Gastroesophageal sphincter (tissue), 4 donors: Measurements from ENCODE around the gene SPTB. TPM values are rescaled to one million over a fixed set of nuclear protein-coding genes. Genes with fewer than 3 reads are reported as not detected.

Source experiments
- ATAC-seq: fragments of 150-250 bp; one replicate; pipeline ENCODE4 v1.9.1; 2016; ENCODE audit warnings: mild to moderate bottlenecking, moderate library complexity
- H3K27ac ChIP-seq, 4 donors: fragments of 200-600 bp; sonication (generic) in 3 of 4; 1 replicate in 3 of 4; 2 replicates in 1 of 4; pipeline ENCODE4 v1.5.1; 2016 to 2019
- H3K27me3 ChIP-seq: fragments of 200-600 bp; sonication (generic); one replicate; pipeline ENCODE4 v1.5.1; 2019
- H3K36me3 ChIP-seq, 2 donors: fragments of 200-600 bp; sonication (generic); one replicate each; pipeline ENCODE4 v1.5.1; 2019; ENCODE audit warnings: control low read depth in 1 of 2
- H3K4me1 ChIP-seq, 3 donors: fragments of 200-600 bp; sonication (generic); 1 replicate in 2 of 3; 2 replicates in 1 of 3; pipeline ENCODE4 v1.5.1; 2016 to 2019; ENCODE audit warnings: control low read depth in 2 of 3
- H3K4me3 ChIP-seq, 2 donors: fragments of 200-600 bp; sonication (generic); one replicate each; pipeline ENCODE4 v1.5.1; 2019; ENCODE audit warnings: mild to moderate bottlenecking in 1 of 2, moderate library complexity in 1 of 2
- H3K9me3 ChIP-seq, 3 donors: fragments of 200-600 bp; sonication (generic); one replicate each; pipeline ENCODE4 v1.5.1; 2017 to 2019; ENCODE audit warnings: control low read depth in 2 of 3
- EP300 ChIP-seq: sonication (generic); formaldehyde crosslinking; IDR thresholded peaks from one replicate; pipeline ENCODE4 v1.6.1; 2017; ENCODE audit warnings: antibody characterized with exemption, mild to moderate bottlenecking
- POLR2A ChIP-seq, 2 donors: fragments of 450-650 bp; IDR thresholded peaks; one replicate each; pipeline ENCODE4 v1.6.1; 2017; ENCODE audit warnings: antibody characterized with exemption in 2 of 2, mild to moderate bottlenecking in 2 of 2, moderate library complexity in 1 of 2
- POLR2AphosphoS5 ChIP-seq: sonication (generic); formaldehyde crosslinking; IDR thresholded peaks from one replicate; pipeline ENCODE4 v1.6.1; 2017; ENCODE audit warnings: antibody characterized with exemption
- WGBS, 2 donors: methylation state at CpG; one replicate each; pipeline ENCODE4 v1.1.5; 2018; ENCODE audit warnings: low coverage in 1 of 2; 5-methylcytosine and 5-hydroxymethylcytosine counted together
- total RNA-seq, 4 donors: library from RNA; depleted of rRNA; stranded (reverse); fragments of >200 nt; gene quantifications; one replicate each; pipeline ENCODE4 v1.1.0, GENCODE V29; 2016
- TF ChIP-seq, protein P1 (sequence below), 4 experiments: fragments of 200-600 bp in 2 of 4; fragments of 450-650 bp in 2 of 4; sonication (generic) in 1 of 4; IDR thresholded peaks; one replicate each; pipeline ENCODE4 v1.5.1; 2017 to 2019; ENCODE audit warnings: antibody characterized with exemption in 4 of 4, mild to moderate bottlenecking in 2 of 4, moderate library complexity in 2 of 4

The SPTB gene
- total RNA-seq, 4 donors from 2014 or later: 0.62 to 3.1 (median 1.0) TPM

DNA sequence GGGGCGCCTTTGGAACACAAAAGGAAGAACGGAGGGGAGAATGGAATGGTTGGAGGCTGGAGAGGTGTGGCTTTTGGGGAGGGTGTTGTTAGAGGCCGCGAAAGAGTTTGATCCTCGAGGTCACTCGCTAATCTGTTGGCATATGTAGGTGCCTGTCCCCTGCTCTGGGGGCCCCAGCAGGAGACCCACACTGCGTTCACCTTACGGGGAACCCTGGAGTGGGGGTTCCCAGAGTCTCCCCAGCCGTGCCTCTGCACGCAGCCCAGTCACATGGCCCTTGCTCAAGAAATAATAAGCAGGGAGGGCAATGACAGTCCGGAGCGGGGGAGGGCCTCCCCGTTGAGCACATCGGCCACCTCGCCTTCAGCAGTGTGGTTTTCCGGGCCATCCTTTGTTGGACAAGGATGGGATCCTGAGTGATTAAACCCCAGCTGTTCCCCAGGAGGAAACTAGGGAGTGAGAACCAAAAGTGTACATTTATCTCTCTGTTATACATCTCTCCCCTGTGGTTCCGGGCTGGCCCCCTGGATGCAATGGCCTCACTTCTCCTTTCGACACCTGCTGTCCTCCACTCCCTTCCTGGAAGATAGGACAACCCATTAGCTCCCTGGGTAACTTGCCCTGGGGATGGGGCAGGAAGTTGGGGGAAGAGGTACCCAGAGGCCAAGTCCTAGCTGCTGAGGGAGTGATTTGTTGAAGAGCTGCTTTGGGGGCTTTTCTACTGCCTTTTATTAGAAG, 174.2 kb downstream of the SPTB start:
- H3K4me1 ChIP-seq: peaks cover 0 to 73% (median 31%) of the 10 kb centered on the region in 3 donors
- H3K4me3 ChIP-seq: peak overlapping the region; percentile 72 to 81
- H3K9me3 ChIP-seq: no peaks in the 10 kb centered on the region
- no peaks in the 10 kb centered on the region for H3K27me3 ChIP-seq
- ATAC-seq: peak; percentile 35
- H3K27ac ChIP-seq: peak overlapping the region; percentile 74 to 94 (median 89)
- TF ChIP-seq POLR2A (IDR thresholded peaks at IDR 0.05) (no peak), EP300 (no peak), POLR2AphosphoS5 (peak; percentile 16)
- TF ChIP-seq, protein P1, sequence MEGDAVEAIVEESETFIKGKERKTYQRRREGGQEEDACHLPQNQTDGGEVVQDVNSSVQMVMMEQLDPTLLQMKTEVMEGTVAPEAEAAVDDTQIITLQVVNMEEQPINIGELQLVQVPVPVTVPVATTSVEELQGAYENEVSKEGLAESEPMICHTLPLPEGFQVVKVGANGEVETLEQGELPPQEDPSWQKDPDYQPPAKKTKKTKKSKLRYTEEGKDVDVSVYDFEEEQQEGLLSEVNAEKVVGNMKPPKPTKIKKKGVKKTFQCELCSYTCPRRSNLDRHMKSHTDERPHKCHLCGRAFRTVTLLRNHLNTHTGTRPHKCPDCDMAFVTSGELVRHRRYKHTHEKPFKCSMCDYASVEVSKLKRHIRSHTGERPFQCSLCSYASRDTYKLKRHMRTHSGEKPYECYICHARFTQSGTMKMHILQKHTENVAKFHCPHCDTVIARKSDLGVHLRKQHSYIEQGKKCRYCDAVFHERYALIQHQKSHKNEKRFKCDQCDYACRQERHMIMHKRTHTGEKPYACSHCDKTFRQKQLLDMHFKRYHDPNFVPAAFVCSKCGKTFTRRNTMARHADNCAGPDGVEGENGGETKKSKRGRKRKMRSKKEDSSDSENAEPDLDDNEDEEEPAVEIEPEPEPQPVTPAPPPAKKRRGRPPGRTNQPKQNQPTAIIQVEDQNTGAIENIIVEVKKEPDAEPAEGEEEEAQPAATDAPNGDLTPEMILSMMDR (IDR thresholded peaks at IDR 0.05): no peak
- WGBS, 2 donors: 3 to 15% methylated on average over 8 to 11 of the region's 18 CpGs
- no peaks in the 10 kb centered on the region for H3K36me3 ChIP-seq

DNA sequence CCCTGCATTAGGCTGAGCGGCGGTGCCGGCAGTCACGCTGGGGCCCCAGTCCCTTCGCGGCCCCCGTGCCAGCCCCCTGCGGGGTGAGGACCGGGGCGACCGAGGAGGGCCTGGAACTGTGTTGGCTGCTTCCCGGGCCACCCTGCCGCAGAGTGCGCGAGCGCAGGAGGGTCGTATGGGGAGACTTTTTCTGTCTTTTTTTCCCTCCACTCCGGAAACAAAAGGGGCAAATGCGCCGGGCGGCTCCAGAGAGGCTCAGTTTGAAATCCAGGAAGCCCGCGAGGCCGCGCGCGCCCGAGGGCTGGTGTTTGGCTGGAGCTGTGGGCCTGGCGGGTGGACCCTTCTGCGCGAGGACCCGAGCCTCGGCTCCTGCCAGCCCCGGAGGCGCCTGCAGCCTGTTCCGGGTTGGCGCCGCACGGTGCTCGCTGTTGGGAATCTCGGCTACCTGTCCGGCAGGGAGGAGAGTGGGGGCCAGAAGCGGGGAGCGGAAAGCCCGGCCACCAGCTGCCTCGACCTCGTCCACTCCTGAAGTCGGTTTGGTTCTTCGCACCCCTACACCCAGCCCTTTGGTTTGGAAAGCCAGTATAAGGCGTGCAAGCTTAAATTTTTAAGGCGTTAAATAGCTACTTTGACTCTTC, 174.8 kb downstream of the SPTB start:
- TF ChIP-seq, protein P1 (IDR thresholded peaks at IDR 0.05): no peak
- 0 to 6% methylated on average over 2 to 11 of the region's 51 CpGs for WGBS, 2 donors
- Histone ChIP-seq H3K36me3 (no peaks in the 10 kb centered on the region), H3K27ac (peak overlapping the region; percentile 74 to 94 (median 89)), H3K4me1 (peaks cover 0 to 67% (median 29%) of the 10 kb centered on the region in 3 donors), H3K9me3 (no peaks in the 10 kb centered on the region), H3K27me3 (no peaks in the 10 kb centered on the region), H3K4me3 (peak overlapping the region; percentile 72 to 81)
- ATAC-seq: peak; percentile 23

DNA sequence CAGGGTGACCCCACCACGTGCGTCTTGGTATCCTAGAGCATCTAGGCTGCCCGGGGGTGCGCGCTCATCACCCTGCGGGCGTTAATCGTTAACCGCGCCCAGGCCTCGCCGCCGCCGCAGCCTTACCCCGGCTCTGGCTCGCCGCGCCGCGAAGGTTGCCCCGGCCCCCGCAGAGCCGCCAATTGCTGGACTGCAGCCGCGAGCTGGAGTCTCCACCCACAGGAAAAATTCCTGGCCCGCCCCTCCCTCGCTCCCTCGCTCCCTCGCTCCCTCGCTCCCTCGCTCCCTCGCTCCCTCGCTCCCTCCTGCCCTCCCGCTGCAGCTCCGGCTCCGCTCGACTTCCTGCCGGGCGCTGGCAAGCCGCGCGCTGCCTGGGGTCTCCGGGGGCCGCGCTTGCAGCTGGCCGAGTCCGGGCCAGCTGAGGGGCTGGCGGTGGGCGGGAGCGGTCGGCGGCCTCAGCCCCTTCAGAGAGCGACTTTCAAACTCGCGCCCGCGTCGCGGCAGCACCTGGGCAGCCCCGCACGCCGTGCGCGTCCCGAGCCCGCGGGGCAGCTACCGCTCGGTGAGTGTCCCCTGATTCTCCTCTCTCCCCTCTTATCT, 175.5 kb downstream of the SPTB start, which contains the start of gene PLEKHG3:
TSS of gene PLEKHG3 (plus strand) at position 282 of the 600 bp plus-strand sequence. CDS start 23,208 bp downstream, outside the sequence.
- ATAC-seq: peak; percentile 85
- H3K4me1 ChIP-seq: peaks cover 0 to 60% (median 27%) of the 10 kb centered on the region in 3 donors
- TF ChIP-seq, protein P1 (IDR thresholded peaks at IDR 0.05): peak in 1 of 4 experiments; percentile 53
- TF ChIP-seq POLR2AphosphoS5 (peak; percentile 81), EP300 (no peak), POLR2A (IDR thresholded peaks at IDR 0.05) (peak; percentile 74 to 80)

DNA sequence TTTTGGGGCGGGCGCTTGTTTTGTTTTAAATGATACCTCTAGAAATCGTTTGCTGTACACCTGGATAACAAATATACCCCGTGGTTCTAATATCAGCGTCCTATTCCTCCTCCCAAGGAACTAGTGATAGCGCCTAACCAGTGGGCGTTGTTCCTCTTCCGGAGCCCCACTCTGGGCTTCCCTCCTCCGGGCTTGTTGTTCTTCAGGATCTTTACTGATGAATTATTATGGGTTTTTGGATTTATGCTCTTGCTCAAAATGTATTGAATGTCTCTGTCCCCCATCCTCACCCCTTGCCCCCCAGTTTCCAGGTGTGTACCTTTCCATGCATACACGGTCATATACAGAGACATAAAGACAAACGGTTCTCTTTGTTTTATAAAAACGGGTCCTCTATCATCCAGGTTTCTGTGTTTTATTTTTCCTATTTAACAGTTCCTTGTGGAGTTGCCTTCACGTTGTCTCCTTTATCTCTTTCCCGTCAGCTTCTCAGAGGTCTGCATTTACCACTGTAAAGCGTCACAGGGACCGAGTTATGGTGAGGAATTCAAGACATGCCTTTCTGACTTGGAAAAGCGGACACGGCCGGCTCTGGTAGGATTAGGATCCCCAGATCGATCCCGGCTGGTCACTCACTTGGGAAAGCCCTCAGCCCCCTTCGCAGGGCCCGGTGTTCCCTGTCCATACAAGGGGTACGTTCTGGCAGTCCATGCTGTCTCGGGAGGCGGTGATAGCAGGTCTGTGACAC, 176.1 kb downstream of the SPTB start:
- peaks cover 0 to 54% (median 22%) of the 10 kb centered on the region in 3 donors for H3K4me1 ChIP-seq
- no peaks in the 10 kb centered on the region for H3K36me3 ChIP-seq
- WGBS, 2 donors: 13 to 35% methylated on average over 17 to 20 of the region's 26 CpGs
- H3K9me3 ChIP-seq: no peaks in the 10 kb centered on the region
- ATAC-seq: peak; percentile 19
- no peaks in the 10 kb centered on the region for H3K27me3 ChIP-seq
- peak overlapping the region; percentile 72 to 81 for H3K4me3 ChIP-seq
- no peak for TF ChIP-seq POLR2AphosphoS5
- TF ChIP-seq POLR2A (IDR thresholded peaks at IDR 0.05): no peak
- TF ChIP-seq EP300: no peak
- TF ChIP-seq, protein P1 (IDR thresholded peaks at IDR 0.05): no peak
- H3K27ac ChIP-seq: peak overlapping the region; percentile 74 to 94 (median 89)

More for the DNA sequence above, 175.5 kb downstream of the SPTB start, which contains the start of gene PLEKHG3:
- no peaks in the 10 kb centered on the region for H3K27me3 ChIP-seq
- no peaks in the 10 kb centered on the region for H3K36me3 ChIP-seq
- no peaks in the 10 kb centered on the region for H3K9me3 ChIP-seq
- WGBS, 2 donors: no CpG with 5 or more reads among the region's 69 CpGs
- peak within 1 kb of the TSS; percentile 72 to 81 for H3K4me3 ChIP-seq
- H3K27ac ChIP-seq: peak within 1 kb of the TSS; percentile 74 to 94 (median 89)
